ENCODE measurements around the gene AGBL1.

GRCh38 chr15:86433983-86434382 lies 354.3 kb downstream of the AGBL1 start:
- TF ChIP-seq, protein P1, sequence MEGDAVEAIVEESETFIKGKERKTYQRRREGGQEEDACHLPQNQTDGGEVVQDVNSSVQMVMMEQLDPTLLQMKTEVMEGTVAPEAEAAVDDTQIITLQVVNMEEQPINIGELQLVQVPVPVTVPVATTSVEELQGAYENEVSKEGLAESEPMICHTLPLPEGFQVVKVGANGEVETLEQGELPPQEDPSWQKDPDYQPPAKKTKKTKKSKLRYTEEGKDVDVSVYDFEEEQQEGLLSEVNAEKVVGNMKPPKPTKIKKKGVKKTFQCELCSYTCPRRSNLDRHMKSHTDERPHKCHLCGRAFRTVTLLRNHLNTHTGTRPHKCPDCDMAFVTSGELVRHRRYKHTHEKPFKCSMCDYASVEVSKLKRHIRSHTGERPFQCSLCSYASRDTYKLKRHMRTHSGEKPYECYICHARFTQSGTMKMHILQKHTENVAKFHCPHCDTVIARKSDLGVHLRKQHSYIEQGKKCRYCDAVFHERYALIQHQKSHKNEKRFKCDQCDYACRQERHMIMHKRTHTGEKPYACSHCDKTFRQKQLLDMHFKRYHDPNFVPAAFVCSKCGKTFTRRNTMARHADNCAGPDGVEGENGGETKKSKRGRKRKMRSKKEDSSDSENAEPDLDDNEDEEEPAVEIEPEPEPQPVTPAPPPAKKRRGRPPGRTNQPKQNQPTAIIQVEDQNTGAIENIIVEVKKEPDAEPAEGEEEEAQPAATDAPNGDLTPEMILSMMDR (IDR thresholded peaks at IDR 0.05): no peak
- TF ChIP-seq POLR2A (IDR thresholded peaks at IDR 0.05): no peak

Data from right lobe of liver (tissue), 4 donors.